ENCODE measurements around the gene UFSP1. TPM values are rescaled to one million over a fixed set of nuclear protein-coding genes. Genes with fewer than 3 reads are reported as not detected.

UFSP1 gene
- total and polyA plus RNA-seq, 10 of the 15 experiments (the other 5 are each of a cell fraction or from before 2014, with no cell fraction given): 0.14 to 10.6 (median 2.8) TPM

- TF ChIP-seq ELK1 (IDR thresholded peaks at IDR 0.05; ENCODE audit: low read depth, low read length) (no peak), FOXK2 (IDR thresholded peaks at IDR 0.05) (no peak), RUNX3 (IDR thresholded peaks at IDR 0.05; ENCODE audit: low read length) (no peak), HDAC6 (IDR thresholded peaks at IDR 0.05; ENCODE audit: unreplicated experiment) (no peak), MAX (IDR thresholded peaks at IDR 0.05; ENCODE audit: low read depth, low read length) (0 out of 2 replicates have a peak, but pooled peaks have one; percentile 4), BCL3 (IDR thresholded peaks at IDR 0.05; ENCODE audit: borderline replicate concordance, insufficient read depth, low read depth, low read length, poor library complexity, severe bottlenecking) (no peak), ESRRA (IDR thresholded peaks at IDR 0.05; ENCODE audit: low read length) (no peak), ZBTB11 (CRISPR knock-in tag; IDR thresholded peaks at IDR 0.05) (no peak), IRF3 (IDR thresholded peaks at IDR 0.05) (no peak), ZNF24 (IDR thresholded peaks at IDR 0.05) (no peak), RELB (IDR thresholded peaks at IDR 0.05; ENCODE audit: low read depth) (no peak), SMC3 (IDR thresholded peaks at IDR 0.05; ENCODE audit: borderline replicate concordance, low read length) (no peak), REST (IDR thresholded peaks at IDR 0.05; ENCODE audit: low read depth, low read length) (no peak), IKZF2 (IDR thresholded peaks at IDR 0.05) (0 out of 4 replicates have a peak, but pooled peaks of 1 of the 2 experiments have one; percentile 1), CBFB (IDR thresholded peaks at IDR 0.05; ENCODE audit: low read depth) (no peak), POLR2AphosphoS5 (IDR thresholded peaks at IDR 0.05; ENCODE audit: low read length) (no peak)
These were observed 1.4 kb upstream of the UFSP1 start (continued) for GRCh38 chr7:100890653-100891567.
